K562 (cell line): Measurements from ENCODE around the gene CEP135.

Experiments used
- CREB1 ChIP-seq, 2 experiments: sonication (generic) in 1 of 2; formaldehyde crosslinking in 1 of 2; IDR thresholded peaks; 2 replicates each; pipeline versions ENCODE4 v1.6.1 to v1.8.0; 2012 to 2022; ENCODE audit warnings: inconsistent platforms in 1 of 2, mild to moderate bottlenecking in 1 of 2, missing genetic modification reagents in 1 of 2, moderate library complexity in 1 of 2
- HCFC1 ChIP-seq: IDR thresholded peaks from 2 replicates; pipeline ENCODE4 v1.6.1; 2012; ENCODE audit warnings: low read depth, low read length, improper control_type of control experiment
- NFXL1 ChIP-seq: fragments of 450-650 bp; formaldehyde crosslinking; IDR thresholded peaks from 2 replicates; pipeline ENCODE4 v1.4.0; 2021; ENCODE audit warnings: mild to moderate bottlenecking
- NRF1 ChIP-seq, 2 experiments: fragments of 450-650 bp; IDR thresholded peaks in 1 of 2; conservative IDR thresholded peaks in 1 of 2; 2 replicates each; pipeline ENCODE4 v1.6.1; 2014; ENCODE audit warnings: mild to moderate bottlenecking in 2 of 2
- POLR2A ChIP-seq: fragments of 450-650 bp; conservative IDR thresholded peaks from 2 replicates; pipeline ENCODE4 v1.6.1; 2016
- ZBED1 ChIP-seq: IDR thresholded peaks from 2 replicates; pipeline ENCODE4 v1.6.1; 2014
- TF ChIP-seq, protein P1 (sequence below): fragments of 450-650 bp; formaldehyde crosslinking; IDR thresholded peaks from 2 replicates; pipeline ENCODE4 v1.4.0; 2022; ENCODE audit warnings: missing genetic modification characterization
- TF ChIP-seq, protein P2 (sequence below): fragments of 250-450 bp; sonication (Bioruptor Pico); IDR thresholded peaks from 2 replicates; pipeline ENCODE4 v1.5.1; 2021; ENCODE audit warnings: mild to moderate bottlenecking
- TF ChIP-seq, protein P3 (sequence below), 3 experiments: IDR thresholded peaks in 2 of 3; conservative IDR thresholded peaks in 1 of 3; 2 replicates each; pipeline ENCODE4 v1.5.1; 2011 to 2012; ENCODE audit warnings: low read length in 3 of 3, mild to moderate bottlenecking in 3 of 3, control low read depth in 2 of 3, improper control_type of control experiment in 1 of 3, inconsistent platforms in 1 of 3, low read depth in 1 of 3, mixed read lengths in 1 of 3, moderate library complexity in 1 of 3; ENCODE audit not compliant: insufficient read depth in 2 of 3

DNA sequence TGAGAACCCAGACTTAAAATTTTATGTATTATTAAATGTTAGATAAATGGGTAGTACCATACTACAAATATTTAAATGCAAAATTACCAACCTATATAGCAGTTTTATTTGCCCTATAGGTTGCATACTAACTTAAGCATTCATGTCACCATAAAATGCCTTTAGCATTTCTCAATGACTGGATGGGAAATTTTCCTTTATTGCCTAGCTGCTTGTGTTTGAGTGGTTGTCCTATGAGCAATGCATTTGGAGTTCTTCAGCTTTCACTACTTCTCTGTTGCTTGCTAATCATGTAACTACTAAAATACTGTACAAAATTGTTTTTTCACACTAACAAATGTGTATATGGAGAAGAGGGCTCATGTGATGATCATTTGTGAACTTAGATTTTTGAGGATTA is 44.2 kb upstream of the CEP135 start:
- TF ChIP-seq POLR2A (no peak), ZBED1 (no peak), NFXL1 (no peak), CREB1 (IDR thresholded peaks at IDR 0.05) (no peak), CREB1 (CRISPR knock-in tag; IDR thresholded peaks at IDR 0.05) (no peak), NRF1 (conservative IDR thresholded peaks at IDR 0.05 in 1 of 2, IDR thresholded peaks at IDR 0.05 in 1 of 2) (no peak), HCFC1 (no peak)
- TF ChIP-seq, protein P1, sequence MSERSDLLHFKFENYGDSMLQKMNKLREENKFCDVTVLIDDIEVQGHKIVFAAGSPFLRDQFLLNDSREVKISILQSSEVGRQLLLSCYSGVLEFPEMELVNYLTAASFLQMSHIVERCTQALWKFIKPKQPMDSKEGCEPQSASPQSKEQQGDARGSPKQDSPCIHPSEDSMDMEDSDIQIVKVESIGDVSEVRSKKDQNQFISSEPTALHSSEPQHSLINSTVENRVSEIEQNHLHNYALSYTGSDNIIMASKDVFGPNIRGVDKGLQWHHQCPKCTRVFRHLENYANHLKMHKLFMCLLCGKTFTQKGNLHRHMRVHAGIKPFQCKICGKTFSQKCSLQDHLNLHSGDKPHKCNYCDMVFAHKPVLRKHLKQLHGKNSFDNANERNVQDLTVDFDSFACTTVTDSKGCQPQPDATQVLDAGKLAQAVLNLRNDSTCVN (CRISPR knock-in tag): no peak
- TF ChIP-seq, protein P2, sequence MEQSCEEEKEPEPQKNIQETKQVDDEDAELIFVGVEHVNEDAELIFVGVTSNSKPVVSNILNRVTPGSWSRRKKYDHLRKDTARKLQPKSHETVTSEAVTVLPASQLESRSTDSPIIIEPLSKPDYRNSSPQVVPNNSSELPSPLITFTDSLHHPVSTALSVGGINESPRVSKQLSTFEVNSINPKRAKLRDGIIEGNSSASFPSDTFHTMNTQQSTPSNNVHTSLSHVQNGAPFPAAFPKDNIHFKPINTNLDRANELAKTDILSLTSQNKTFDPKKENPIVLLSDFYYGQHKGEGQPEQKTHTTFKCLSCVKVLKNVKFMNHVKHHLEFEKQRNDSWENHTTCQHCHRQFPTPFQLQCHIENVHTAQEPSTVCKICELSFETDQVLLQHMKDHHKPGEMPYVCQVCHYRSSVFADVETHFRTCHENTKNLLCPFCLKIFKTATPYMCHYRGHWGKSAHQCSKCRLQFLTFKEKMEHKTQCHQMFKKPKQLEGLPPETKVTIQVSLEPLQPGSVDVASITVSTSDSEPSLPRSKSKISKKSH: no peak
- TF ChIP-seq, protein P3, sequence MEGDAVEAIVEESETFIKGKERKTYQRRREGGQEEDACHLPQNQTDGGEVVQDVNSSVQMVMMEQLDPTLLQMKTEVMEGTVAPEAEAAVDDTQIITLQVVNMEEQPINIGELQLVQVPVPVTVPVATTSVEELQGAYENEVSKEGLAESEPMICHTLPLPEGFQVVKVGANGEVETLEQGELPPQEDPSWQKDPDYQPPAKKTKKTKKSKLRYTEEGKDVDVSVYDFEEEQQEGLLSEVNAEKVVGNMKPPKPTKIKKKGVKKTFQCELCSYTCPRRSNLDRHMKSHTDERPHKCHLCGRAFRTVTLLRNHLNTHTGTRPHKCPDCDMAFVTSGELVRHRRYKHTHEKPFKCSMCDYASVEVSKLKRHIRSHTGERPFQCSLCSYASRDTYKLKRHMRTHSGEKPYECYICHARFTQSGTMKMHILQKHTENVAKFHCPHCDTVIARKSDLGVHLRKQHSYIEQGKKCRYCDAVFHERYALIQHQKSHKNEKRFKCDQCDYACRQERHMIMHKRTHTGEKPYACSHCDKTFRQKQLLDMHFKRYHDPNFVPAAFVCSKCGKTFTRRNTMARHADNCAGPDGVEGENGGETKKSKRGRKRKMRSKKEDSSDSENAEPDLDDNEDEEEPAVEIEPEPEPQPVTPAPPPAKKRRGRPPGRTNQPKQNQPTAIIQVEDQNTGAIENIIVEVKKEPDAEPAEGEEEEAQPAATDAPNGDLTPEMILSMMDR (IDR thresholded peaks at IDR 0.05 in 2 of 3, conservative IDR thresholded peaks at IDR 0.05 in 1 of 3; ENCODE audit: insufficient read depth in 2 of 3, low read depth in 1 of 3, low read length in 3 of 3): no peak
